K562 (cell line): ENCODE results near the gene GNRHR. TPM values are rescaled to one million over a fixed set of nuclear protein-coding genes. Genes with fewer than 3 reads are reported as not detected.

Experiments used
- C11orf30 ChIP-seq: fragments of 450-650 bp; IDR thresholded peaks from 2 replicates; pipeline ENCODE4 v1.6.1; 2016; ENCODE audit warnings: low read depth, mild to moderate bottlenecking
- CBFB ChIP-seq: sonication (generic); formaldehyde crosslinking; IDR thresholded peaks from 2 replicates; pipeline ENCODE4 v1.4.0; 2020; ENCODE audit warnings: mild to moderate bottlenecking, missing genetic modification reagents
- CBX1 ChIP-seq: sonication (generic); IDR thresholded peaks from 2 replicates; pipeline ENCODE4 v1.6.1; 2016; ENCODE audit warnings: antibody characterized with exemption, low read depth, mild to moderate bottlenecking
- CBX3 ChIP-seq, 2 experiments: IDR thresholded peaks; 1 replicate in 1 of 2; 2 replicates in 1 of 2; pipeline ENCODE4 v1.6.1; 2012; ENCODE audit warnings: inconsistent platforms in 2 of 2, low read length in 2 of 2, borderline replicate concordance in 1 of 2, control low read depth in 1 of 2
- CBX5 ChIP-seq: IDR thresholded peaks from 2 replicates; pipeline ENCODE4 v1.6.1; 2014; ENCODE audit warnings: low read depth, borderline replicate concordance
- DPF2 ChIP-seq: fragments of 450-650 bp; IDR thresholded peaks from 2 replicates; pipeline ENCODE4 v1.6.1; 2016
- ELF4 ChIP-seq: fragments of 450-650 bp; formaldehyde crosslinking; IDR thresholded peaks from 2 replicates; pipeline ENCODE4 v1.4.0; 2022; ENCODE audit warnings: missing genetic modification characterization
- FOSL1 ChIP-seq: fragments of 200-800 bp; sonication (Bioruptor generic); conservative IDR thresholded peaks from 2 replicates; pipeline ENCODE4 v1.6.1; 2016; ENCODE audit warnings: missing genetic modification characterization, missing compliant biosample characterization
- KAT2B ChIP-seq: IDR thresholded peaks from one replicate; pipeline ENCODE4 v1.6.1; 2012; ENCODE audit warnings: low read depth, mild to moderate bottlenecking, control low read depth, inconsistent platforms, low read length, moderate library complexity
- KDM2B ChIP-seq: fragments of 250-450 bp; sonication (Bioruptor Pico); IDR thresholded peaks from 2 replicates; pipeline ENCODE4 v1.8.0; 2021; ENCODE audit warnings: mild to moderate bottlenecking, moderate library complexity
- MCM7 ChIP-seq, 2 experiments: fragments of 450-650 bp; IDR thresholded peaks; 2 replicates each; pipeline ENCODE4 v1.6.1; 2016 to 2018
- MTA2 ChIP-seq: fragments of 450-650 bp; IDR thresholded peaks from 2 replicates; pipeline ENCODE4 v1.6.1; 2016; ENCODE audit warnings: low read depth
- NBN ChIP-seq: fragments of 450-650 bp; IDR thresholded peaks from 2 replicates; pipeline ENCODE4 v1.6.1; 2016; ENCODE audit warnings: low read depth, mild to moderate bottlenecking
- RNF2 ChIP-seq: sonication (generic); IDR thresholded peaks from 2 replicates; pipeline ENCODE4 v1.6.1; 2016
- SREBF2 ChIP-seq: sonication (generic); formaldehyde crosslinking; IDR thresholded peaks from 2 replicates; pipeline ENCODE4 v1.4.0; 2020; ENCODE audit warnings: mild to moderate bottlenecking, missing genetic modification reagents
- TRIM24 ChIP-seq, 2 experiments: fragments of 450-650 bp; IDR thresholded peaks; 2 replicates each; pipeline ENCODE4 v1.6.1; 2016
- ZBTB17 ChIP-seq: fragments of 450-650 bp; formaldehyde crosslinking; IDR thresholded peaks from 2 replicates; pipeline ENCODE4 v1.4.0; 2020; ENCODE audit warnings: mild to moderate bottlenecking
- ZNF316 ChIP-seq: fragments of 450-650 bp; IDR thresholded peaks from 2 replicates; pipeline ENCODE4 v1.6.1; 2016
- ZNF830 ChIP-seq: fragments of 250-450 bp; sonication (Bioruptor Pico); IDR thresholded peaks from 2 replicates; pipeline ENCODE4 v1.5.0; 2021; ENCODE audit warnings: mild to moderate bottlenecking
- polyA plus RNA-seq, 8 experiments: library from polyadenylated mRNA; depleted of rRNA in 4 of 8; stranded (reverse) in 5 of 8; unstranded in 3 of 8; fragments of >200 nt; fragmentation: Nextera tagmentation in 2 of 8; fragmentation: Illumina TruSeq in 1 of 8; extraction: Ambion mirVana in 2 of 8; extraction: Trizol in 1 of 8; gene quantifications; 2 replicates each; pipeline versions ENCODE4 v1.2.1 to v1.2.3, GENCODE V29; 2011 to 2014; ENCODE audit warnings: inconsistent platforms in 1 of 8, missing spikeins in 1 of 8
- total RNA-seq, 7 experiments: library from RNA; depleted of rRNA in 6 of 7; stranded (reverse); fragments of >200 nt in 6 of 7; fragmentation: Illumina TruSeq in 2 of 7; extraction: Trizol in 2 of 7; gene quantifications; 2 replicates each; pipeline versions ENCODE4 v1.2.1 to v1.2.3, GENCODE V29; 2011 to 2021; ENCODE audit warnings: low replicate concordance in 1 of 7
- TF ChIP-seq, protein P1 (sequence below): fragments of 450-650 bp; IDR thresholded peaks from 2 replicates; pipeline ENCODE4 v1.6.1; 2018; ENCODE audit warnings: mild to moderate bottlenecking, low read depth; ENCODE audit not compliant: partially characterized antibody
- TF ChIP-seq, protein P2 (sequence below): fragments of 450-650 bp; IDR thresholded peaks from 2 replicates; pipeline ENCODE4 v1.6.1; 2016
- TF ChIP-seq, protein P3 (sequence below): fragments of 250-450 bp; sonication (Bioruptor Pico); IDR thresholded peaks from 2 replicates; pipeline ENCODE4 v1.5.0; 2022; ENCODE audit warnings: mild to moderate bottlenecking
- TF ChIP-seq, protein P4 (sequence below): IDR thresholded peaks from 3 replicates; pipeline ENCODE4 v1.6.1; 2011; ENCODE audit warnings: borderline replicate concordance, mild to moderate bottlenecking; ENCODE audit not compliant: insufficient read length, insufficient read depth
- TF ChIP-seq, protein P5 (sequence below), 2 experiments: fragments of 450-650 bp in 1 of 2; sonication (generic) in 1 of 2; formaldehyde crosslinking in 1 of 2; IDR thresholded peaks in 1 of 2; conservative IDR thresholded peaks in 1 of 2; 2 replicates each; pipeline versions ENCODE4 v1.6.1 to v1.8.1; 2016 to 2023; ENCODE audit warnings: mild to moderate bottlenecking in 2 of 2, moderate library complexity in 2 of 2, inconsistent platforms in 1 of 2, missing genetic modification reagents in 1 of 2

The GNRHR gene
- total and polyA plus RNA-seq, 9 of the 15 experiments (the other 6 are each of a cell fraction or from before 2014, with no cell fraction given), result 0.06 to 0.13 TPM; not detected in 7

DNA sequence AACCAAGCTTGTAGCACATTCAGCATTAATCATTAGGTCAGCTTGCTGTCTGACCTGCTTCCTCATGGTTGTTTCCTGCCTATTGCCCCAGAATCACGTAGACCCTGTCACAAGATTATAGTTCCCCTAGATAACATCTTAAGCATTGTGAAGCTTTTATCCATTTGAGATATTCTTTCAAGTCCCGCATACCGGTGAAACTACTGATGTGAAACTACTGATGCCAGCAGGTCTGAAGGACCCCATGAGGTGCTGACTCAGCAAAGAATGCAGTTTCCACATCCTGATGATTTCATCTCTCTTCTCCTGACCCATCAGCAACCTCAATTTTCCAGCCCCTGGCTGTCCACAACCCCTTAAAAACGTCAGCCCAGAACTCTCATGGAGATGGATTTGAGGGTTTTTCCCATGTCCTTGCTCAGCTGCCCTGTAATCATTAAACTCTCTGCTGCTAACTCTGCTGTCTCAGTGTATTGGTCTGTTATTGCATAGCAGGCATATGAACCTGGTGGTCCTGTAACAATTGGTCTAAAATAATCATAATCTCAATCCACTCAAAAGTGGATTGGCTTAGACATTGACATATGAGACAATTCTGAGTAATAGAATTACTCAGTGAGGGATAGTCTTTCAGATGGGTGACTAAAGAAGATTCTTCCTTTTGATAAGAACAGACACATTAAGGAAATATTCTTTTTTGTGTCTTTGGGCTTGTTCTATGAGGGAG is 26.9 kb downstream of the GNRHR start (continued):
- TF ChIP-seq, protein P1, sequence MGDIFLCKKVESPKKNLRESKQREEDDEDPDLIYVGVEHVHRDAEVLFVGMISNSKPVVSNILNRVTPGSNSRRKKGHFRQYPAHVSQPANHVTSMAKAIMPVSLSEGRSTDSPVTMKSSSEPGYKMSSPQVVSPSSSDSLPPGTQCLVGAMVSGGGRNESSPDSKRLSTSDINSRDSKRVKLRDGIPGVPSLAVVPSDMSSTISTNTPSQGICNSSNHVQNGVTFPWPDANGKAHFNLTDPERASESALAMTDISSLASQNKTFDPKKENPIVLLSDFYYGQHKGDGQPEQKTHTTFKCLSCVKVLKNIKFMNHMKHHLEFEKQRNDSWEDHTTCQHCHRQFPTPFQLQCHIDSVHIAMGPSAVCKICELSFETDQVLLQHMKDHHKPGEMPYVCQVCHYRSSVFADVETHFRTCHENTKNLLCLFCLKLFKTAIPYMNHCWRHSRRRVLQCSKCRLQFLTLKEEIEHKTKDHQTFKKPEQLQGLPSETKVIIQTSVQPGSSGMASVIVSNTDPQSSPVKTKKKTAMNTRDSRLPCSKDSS, result peak; percentile 59
- TF ChIP-seq, protein P2, sequence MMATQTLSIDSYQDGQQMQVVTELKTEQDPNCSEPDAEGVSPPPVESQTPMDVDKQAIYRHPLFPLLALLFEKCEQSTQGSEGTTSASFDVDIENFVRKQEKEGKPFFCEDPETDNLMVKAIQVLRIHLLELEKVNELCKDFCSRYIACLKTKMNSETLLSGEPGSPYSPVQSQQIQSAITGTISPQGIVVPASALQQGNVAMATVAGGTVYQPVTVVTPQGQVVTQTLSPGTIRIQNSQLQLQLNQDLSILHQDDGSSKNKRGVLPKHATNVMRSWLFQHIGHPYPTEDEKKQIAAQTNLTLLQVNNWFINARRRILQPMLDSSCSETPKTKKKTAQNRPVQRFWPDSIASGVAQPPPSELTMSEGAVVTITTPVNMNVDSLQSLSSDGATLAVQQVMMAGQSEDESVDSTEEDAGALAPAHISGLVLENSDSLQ, result peak; percentile 55
- TF ChIP-seq MTA2, result no peak
- TF ChIP-seq, protein P3, sequence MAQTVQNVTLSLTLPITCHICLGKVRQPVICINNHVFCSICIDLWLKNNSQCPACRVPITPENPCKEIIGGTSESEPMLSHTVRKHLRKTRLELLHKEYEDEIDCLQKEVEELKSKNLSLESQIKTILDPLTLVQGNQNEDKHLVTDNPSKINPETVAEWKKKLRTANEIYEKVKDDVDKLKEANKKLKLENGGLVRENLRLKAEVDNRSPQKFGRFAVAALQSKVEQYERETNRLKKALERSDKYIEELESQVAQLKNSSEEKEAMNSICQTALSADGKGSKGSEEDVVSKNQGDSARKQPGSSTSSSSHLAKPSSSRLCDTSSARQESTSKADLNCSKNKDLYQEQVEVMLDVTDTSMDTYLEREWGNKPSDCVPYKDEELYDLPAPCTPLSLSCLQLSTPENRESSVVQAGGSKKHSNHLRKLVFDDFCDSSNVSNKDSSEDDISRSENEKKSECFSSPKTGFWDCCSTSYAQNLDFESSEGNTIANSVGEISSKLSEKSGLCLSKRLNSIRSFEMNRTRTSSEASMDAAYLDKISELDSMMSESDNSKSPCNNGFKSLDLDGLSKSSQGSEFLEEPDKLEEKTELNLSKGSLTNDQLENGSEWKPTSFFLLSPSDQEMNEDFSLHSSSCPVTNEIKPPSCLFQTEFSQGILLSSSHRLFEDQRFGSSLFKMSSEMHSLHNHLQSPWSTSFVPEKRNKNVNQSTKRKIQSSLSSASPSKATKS (CRISPR knock-in tag), result no peak
- no peak for TF ChIP-seq KAT2B
- TF ChIP-seq KDM2B, result no peak
- 0 out of 2 replicates have a peak, but pooled peaks have one; percentile 15 for TF ChIP-seq NBN
- no peak for TF ChIP-seq MCM7 (IDR thresholded peaks at IDR 0.05)
- TF ChIP-seq CBX3 (IDR thresholded peaks at IDR 0.05; ENCODE audit: borderline replicate concordance in 1 of 2, low read length in 2 of 2), result peak in 1 of 2 experiments; percentile 91; a peak in 2 of 3 replicates
- TF ChIP-seq RNF2, result no peak
- peak; percentile 99 for TF ChIP-seq ZNF316
- TF ChIP-seq ELF4, result no peak
- TF ChIP-seq C11orf30, result peak; percentile 99
- TF ChIP-seq, protein P4, sequence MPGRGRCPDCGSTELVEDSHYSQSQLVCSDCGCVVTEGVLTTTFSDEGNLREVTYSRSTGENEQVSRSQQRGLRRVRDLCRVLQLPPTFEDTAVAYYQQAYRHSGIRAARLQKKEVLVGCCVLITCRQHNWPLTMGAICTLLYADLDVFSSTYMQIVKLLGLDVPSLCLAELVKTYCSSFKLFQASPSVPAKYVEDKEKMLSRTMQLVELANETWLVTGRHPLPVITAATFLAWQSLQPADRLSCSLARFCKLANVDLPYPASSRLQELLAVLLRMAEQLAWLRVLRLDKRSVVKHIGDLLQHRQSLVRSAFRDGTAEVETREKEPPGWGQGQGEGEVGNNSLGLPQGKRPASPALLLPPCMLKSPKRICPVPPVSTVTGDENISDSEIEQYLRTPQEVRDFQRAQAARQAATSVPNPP, result no peak
- TF ChIP-seq FOSL1 (tag), result peak; percentile 93
- TF ChIP-seq SREBF2 (CRISPR knock-in tag), result no peak
- peak; percentile 63 for TF ChIP-seq DPF2
- no peak for TF ChIP-seq ZBTB17 (CRISPR knock-in tag)
- no peak for TF ChIP-seq ZNF830 (CRISPR knock-in tag)
- TF ChIP-seq CBFB (CRISPR knock-in tag), result no peak
- TF ChIP-seq, protein P5, sequence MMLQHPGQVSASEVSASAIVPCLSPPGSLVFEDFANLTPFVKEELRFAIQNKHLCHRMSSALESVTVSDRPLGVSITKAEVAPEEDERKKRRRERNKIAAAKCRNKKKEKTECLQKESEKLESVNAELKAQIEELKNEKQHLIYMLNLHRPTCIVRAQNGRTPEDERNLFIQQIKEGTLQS (IDR thresholded peaks at IDR 0.05), result peak; percentile 73
- TF ChIP-seq, protein P5 (CRISPR knock-in tag; conservative IDR thresholded peaks at IDR 0.05), result no peak
- TF ChIP-seq CBX1, result 0 out of 2 replicates have a peak, but pooled peaks have one; percentile 43
- TF ChIP-seq CBX5, result peak; percentile 95
- TF ChIP-seq TRIM24 (IDR thresholded peaks at IDR 0.05), result peak; percentile 62 to 79; a peak in 3 of 4 replicates
